Measurements from ENCODE around the gene HAUS2.

DNA sequence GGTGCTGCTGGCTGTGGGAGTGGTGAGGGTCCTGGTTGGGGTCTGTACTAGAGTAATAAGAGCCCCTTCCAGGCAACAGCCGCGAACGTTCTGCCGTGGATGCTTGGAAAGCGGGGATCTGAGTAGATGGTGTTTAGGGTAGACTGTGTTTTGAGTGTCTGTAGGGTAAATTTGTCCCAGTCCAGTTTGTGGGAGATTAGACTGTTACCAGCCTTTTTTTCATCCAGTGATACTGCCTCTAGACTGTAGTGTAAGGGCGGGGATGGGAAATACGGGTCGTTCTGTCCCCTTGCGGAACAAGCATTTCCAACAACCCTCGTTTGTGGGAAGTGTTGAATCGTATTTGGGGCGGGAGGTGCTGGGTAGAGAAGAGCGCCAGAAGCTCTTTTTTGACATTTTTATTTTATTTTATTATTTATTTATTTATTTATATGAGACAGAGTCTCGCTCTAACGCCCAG is 424 bp downstream of the HAUS2 start:
- no peak for TF ChIP-seq CTCF (IDR thresholded peaks at IDR 0.05; ENCODE audit: poor library complexity)
- TF ChIP-seq EZH2phosphoT487 (IDR thresholded peaks at IDR 0.05; ENCODE audit: low read depth, severe bottlenecking, unreplicated experiment): no peak
- no peak for TF ChIP-seq EZH2 (IDR thresholded peaks at IDR 0.05; ENCODE audit: borderline replicate concordance)

All from hepatocyte (in vitro differentiated cells).